ENCODE results near the gene CFHR1.

Gene CFHR1

DNA sequence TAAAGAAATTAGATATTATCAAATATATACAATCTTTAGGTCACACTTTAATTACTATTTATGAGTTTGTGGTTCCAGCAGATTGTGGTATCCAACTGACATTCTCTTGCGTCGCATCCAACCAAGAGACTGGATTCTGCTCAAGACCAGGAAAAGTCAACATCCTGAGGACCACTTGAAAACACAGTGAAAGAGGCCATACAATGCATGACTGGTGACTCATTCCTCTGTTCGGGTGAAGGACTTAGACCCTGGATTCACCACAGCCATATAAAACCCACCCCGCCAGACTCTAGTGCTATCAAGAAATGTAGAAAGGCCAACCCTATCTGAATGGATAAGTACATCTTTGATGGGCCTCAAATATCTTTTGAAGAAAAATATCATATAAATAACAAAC is 53.9 kb downstream of the CFHR1 start:
- Histone ChIP-seq H3K4me1 (peaks cover 0 to 4% (median 0%) of the 10 kb centered on the region in 10 experiments; a peak in 4 of 20 replicates), H3K4me2 (no peak overlapping the region), H3K9me3 (replicated peaks in 1 of 11) (0 out of 22 replicates have a peak, but pooled peaks cover 0 to 4% (median 0%) of the 10 kb centered on the region in 11 experiments), H3K4me3 (no peak overlapping the region), H4K20me1 (no peaks in the 10 kb centered on the region), H3K36me3 (no peaks in the 10 kb centered on the region), H3K27me3 (no peaks in the 10 kb centered on the region), H3K27ac (no peak overlapping the region), H3K9ac (no peak overlapping the region)
- TF ChIP-seq Cebpa-rat (IDR thresholded peaks at IDR 0.05): no peak

DNA sequence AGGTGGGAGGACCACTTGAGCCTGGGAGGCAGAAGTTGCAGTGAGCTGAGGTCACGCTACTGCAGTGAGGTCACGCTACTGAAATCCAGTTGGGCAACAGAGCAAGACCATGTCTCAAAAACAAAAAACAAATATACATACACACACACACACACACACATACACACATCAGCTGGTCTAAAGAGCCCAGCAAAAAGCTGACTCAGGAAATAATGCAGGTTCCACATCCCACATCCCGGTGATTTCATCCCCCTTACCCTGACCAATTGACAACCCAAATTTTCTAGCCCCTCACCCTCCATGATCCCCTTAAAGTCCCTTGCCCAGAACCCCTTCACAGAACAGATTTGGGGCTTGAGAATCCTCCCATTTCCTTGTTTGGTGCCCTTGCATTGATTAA is 56.4 kb downstream of the CFHR1 start:
- Histone ChIP-seq H3K9me3 (replicated peaks in 1 of 11) (0 out of 22 replicates have a peak, but pooled peaks cover 0 to 4% (median 0%) of the 10 kb centered on the region in 11 experiments), H4K20me1 (no peaks in the 10 kb centered on the region), H3K9ac (no peak overlapping the region), H3K27me3 (no peaks in the 10 kb centered on the region), H3K27ac (no peak overlapping the region), H3K4me2 (no peak overlapping the region), H3K4me3 (no peak overlapping the region), H3K4me1 (no peaks in the 10 kb centered on the region), H3K36me3 (no peaks in the 10 kb centered on the region)
- TF ChIP-seq Cebpa-rat (IDR thresholded peaks at IDR 0.05): no peak

DNA sequence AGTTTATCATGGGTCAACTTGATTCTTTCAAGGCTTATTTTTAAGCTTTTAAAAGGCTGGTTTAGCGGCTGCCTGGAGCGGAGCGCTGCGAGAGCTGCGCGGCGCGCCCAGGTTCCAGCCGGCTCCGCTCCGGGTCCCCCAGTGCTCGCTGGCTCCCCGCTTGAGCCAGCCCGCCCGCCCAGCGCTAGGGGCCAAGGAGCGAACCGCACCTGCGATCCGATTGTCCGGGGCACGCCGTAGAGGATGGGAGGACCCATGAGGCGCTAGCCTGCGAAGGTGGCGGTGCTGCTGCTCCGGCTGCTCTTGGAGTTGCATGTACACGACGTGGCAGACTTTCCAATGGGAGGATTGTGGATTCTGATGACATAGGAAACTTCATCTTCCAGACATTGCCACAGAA is 58.4 kb downstream of the CFHR1 start:
- Histone ChIP-seq H3K4me1 (no peaks in the 10 kb centered on the region), H3K9me3 (replicated peaks in 1 of 11) (0 out of 22 replicates have a peak, but pooled peaks cover 0 to 4% (median 0%) of the 10 kb centered on the region in 11 experiments), H3K4me3 (no peak overlapping the region), H3K36me3 (no peaks in the 10 kb centered on the region), H4K20me1 (no peaks in the 10 kb centered on the region), H3K27ac (no peak overlapping the region), H3K9ac (no peak overlapping the region), H3K4me2 (no peak overlapping the region), H3K27me3 (no peaks in the 10 kb centered on the region)
- TF ChIP-seq Cebpa-rat (IDR thresholded peaks at IDR 0.05): no peak

All from BLaER1 treated with 17β-estradiol and CSF1 and Interleukin-3, amounts not matched to agents 10 nM and 100 nM (cell line).